ENCODE data around the gene GMPPA. TPM values are rescaled to one million over a fixed set of nuclear protein-coding genes. Genes with fewer than 3 reads are reported as not detected.
A peak's percentile ranks its signal among the peaks of the same experiment; 100 is the strongest.

Gene GMPPA
- total RNA-seq, 1 experiment from 2014 or later = 32.0 TPM

DNA sequence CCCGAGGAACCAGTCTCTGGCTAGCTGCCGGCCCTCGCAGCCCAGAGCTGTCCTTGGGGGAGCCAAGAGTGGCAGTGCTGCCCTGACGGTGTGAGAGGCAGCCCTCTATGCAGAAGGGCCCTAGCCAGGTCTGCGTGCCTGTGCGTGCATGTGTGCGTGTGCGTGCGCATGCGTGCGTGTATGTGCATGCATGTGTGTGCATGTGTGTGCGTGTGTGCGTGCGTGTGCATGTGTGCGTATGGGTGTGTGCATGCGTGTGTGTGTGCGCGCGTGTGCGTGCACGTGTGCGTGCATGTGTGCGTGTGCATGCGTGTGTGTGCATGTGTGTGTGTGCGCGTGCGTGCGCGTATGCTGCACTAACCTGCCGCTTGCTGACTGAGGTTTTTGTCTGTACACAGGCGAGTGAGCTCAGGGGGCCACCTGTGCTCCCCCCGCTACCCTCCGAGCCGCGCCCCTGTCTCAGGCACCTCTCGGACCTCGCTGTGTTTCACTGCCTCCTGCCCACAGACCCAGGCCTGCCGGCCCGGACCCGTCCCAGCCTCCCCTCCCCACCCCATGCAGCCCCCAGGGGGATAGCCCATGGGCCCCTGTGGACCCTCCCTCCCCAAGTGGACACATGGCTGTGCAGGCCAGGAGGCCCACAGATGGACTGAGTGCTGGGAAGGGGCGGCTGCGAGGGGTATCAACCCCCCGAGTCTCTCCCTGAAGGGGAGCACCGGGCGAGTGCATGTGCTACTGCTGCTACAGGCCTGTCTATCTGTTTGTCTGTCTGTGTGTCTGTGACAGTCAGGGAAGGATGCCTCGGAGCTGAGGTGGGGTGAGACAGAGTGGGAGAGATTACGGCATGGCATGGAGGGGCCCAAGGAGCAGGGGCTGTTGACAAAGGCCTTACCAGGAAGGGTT, 32.8 kb upstream of the GMPPA start:
- no peak overlapping the region for H3K18ac ChIP-seq (ENCODE audit: insufficient read length, low read depth, low read length)
- Mint-ChIP-seq H3K36me3 (ENCODE audit: insufficient read depth in 1 of 3, low read depth in 3 of 3) (peaks cover 2 to 20% (median 9%) of the 10 kb centered on the region in 3 experiments), H3K4me3 (no peak overlapping the region; a peak in 1 of 5 replicates), H3K4me1 (peaks cover 6 to 12% of the 10 kb centered on the region in 2 experiments), H3K9me3 (no peaks in the 10 kb centered on the region; a peak in 1 of 5 replicates), H3K27ac (peak overlapping the region in 1 of 3 experiments; percentile 80; a peak in 3 of 7 replicates), H3K27me3 (ENCODE audit: low read depth) (peaks cover 5% of the 10 kb centered on the region; the same call in 1 of the 2 replicates)
- H2BK120ac ChIP-seq (ENCODE audit: low read depth, low read length, poor library complexity, severe bottlenecking) = no peak overlapping the region
- H4K20me1 ChIP-seq (ENCODE audit: control insufficient read depth, insufficient read depth, insufficient read length) = no peaks in the 10 kb centered on the region
- no peak overlapping the region for H4K8ac ChIP-seq (replicated peaks; ENCODE audit: insufficient read length, low read depth, low read length)
- H3K79me1 ChIP-seq (ENCODE audit: insufficient read depth, low read depth, low read length, poor library complexity, severe bottlenecking) = no peaks in the 10 kb centered on the region
- H3K14ac ChIP-seq (ENCODE audit: insufficient read depth, low read length) = no peak overlapping the region
- H3K23me2 ChIP-seq (ENCODE audit: insufficient read length, low read depth, low read length, poor library complexity, severe bottlenecking) = no peaks in the 10 kb centered on the region
- H2BK20ac ChIP-seq (ENCODE audit: low read depth, low read length, poor library complexity, severe bottlenecking) = no peak overlapping the region
- H2BK15ac ChIP-seq (ENCODE audit: low read depth, low read length) = no peak overlapping the region
- H3K56ac ChIP-seq (ENCODE audit: insufficient read length, low read depth, low read length) = no peak overlapping the region
- no peak overlapping the region for H2BK12ac ChIP-seq (ENCODE audit: insufficient read length, low read depth, low read length)
- H4K91ac ChIP-seq (ENCODE audit: insufficient read length, low read depth, low read length) = no peak overlapping the region
- H2BK5ac ChIP-seq (ENCODE audit: insufficient read length, low read length) = no peak overlapping the region
- no peak for DNase-seq
- H3T11ph ChIP-seq (ENCODE audit: low read length) = no peak overlapping the region
- no peak overlapping the region for H3K4me2 ChIP-seq (ENCODE audit: insufficient read depth, insufficient read length, low read length)
- no peaks in the 10 kb centered on the region; the same call in 1 of the 2 replicates for H3K4me1 ChIP-seq (ENCODE audit: insufficient read depth, low read length)
- no peaks in the 10 kb centered on the region for H3K9me3 ChIP-seq (ENCODE audit: control insufficient read depth, low read depth, low read length)
- no peak overlapping the region for H4K5ac ChIP-seq (ENCODE audit: insufficient read length, low read depth, low read length)
- H2AK5ac ChIP-seq (ENCODE audit: insufficient read length, low read length) = no peak overlapping the region
- H3K4ac ChIP-seq (ENCODE audit: low read depth, low read length) = no peak overlapping the region
- no peak overlapping the region for H3K9ac ChIP-seq (ENCODE audit: extremely low read depth, insufficient read length, low read length)
- no peaks in the 10 kb centered on the region for H3K79me2 ChIP-seq (ENCODE audit: insufficient read depth, low read length)
- no peak overlapping the region for H3K27ac ChIP-seq (ENCODE audit: insufficient read length, low read depth, low read length)
- no peak overlapping the region for H2AFZ ChIP-seq (ENCODE audit: low read length)
- TF ChIP-seq, protein P1, sequence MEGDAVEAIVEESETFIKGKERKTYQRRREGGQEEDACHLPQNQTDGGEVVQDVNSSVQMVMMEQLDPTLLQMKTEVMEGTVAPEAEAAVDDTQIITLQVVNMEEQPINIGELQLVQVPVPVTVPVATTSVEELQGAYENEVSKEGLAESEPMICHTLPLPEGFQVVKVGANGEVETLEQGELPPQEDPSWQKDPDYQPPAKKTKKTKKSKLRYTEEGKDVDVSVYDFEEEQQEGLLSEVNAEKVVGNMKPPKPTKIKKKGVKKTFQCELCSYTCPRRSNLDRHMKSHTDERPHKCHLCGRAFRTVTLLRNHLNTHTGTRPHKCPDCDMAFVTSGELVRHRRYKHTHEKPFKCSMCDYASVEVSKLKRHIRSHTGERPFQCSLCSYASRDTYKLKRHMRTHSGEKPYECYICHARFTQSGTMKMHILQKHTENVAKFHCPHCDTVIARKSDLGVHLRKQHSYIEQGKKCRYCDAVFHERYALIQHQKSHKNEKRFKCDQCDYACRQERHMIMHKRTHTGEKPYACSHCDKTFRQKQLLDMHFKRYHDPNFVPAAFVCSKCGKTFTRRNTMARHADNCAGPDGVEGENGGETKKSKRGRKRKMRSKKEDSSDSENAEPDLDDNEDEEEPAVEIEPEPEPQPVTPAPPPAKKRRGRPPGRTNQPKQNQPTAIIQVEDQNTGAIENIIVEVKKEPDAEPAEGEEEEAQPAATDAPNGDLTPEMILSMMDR (conservative IDR thresholded peaks at IDR 0.05) = no peak
- H3K27me3 ChIP-seq (ENCODE audit: insufficient read depth, low read length) = no peaks in the 10 kb centered on the region
- H3K23ac ChIP-seq (ENCODE audit: insufficient read length, low read depth, low read length) = no peak overlapping the region
- WGBS (ENCODE audit: extremely low coverage, insufficient read length, low lambda C conversion rate) = no CpG with 5 or more reads among the region's 47 CpGs
